Ishikawa (cell line): ENCODE measurements around the gene KCTD5.

Experiments used
- NFIC ChIP-seq: IDR thresholded peaks from 2 replicates; pipeline ENCODE4 v1.6.1; 2012
- TEAD4 ChIP-seq: IDR thresholded peaks from 2 replicates; pipeline ENCODE4 v1.6.1; 2012
- ZBTB7A ChIP-seq: IDR thresholded peaks from 2 replicates; pipeline ENCODE4 v1.6.1; 2012; ENCODE audit warnings: low read depth

DNA sequence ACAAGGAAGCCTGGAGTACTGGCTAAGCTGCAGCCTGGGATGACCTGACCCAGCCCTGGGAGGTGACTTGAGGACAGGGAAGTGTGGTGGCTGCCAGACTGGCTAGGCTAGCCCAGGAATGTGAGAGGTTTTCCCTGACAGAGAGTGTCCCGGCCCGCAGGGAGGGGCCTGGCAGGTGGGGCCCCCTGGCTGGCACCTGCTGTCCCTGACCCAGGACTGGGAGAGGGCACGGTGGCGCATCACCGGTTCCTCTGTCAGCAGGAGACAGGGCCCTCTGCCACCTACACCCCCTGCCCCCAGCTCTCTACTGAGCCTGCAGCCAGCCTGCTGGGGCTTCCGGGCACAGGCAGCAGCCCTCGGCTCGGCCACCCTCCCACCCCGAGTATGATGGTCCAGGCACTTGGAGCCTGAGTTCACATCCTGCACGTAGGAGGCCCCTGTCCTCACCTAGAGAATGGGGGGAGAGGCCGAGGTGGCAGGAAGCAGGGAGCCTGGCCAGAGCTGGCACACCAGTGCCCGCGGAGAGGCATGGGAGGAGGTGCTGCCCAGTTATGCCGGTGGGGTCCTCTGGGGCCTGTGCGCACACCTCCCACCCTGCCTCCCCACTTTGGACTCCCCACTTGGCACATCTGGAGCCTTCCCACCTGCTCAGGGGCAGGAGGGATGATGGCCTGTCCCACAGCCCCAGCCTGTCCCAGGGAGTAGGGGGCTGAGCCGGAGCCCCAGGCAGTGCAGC lies 37.2 kb downstream of the KCTD5 start:
- TF ChIP-seq NFIC (no peak; the same call in 1 of the 2 replicates), TEAD4 (peak; percentile 46), ZBTB7A (no peak)
